BE2C (cell line): ENCODE data around the gene HRH4.

Experiments used
- DNase-seq: peaks from one replicate; pipeline ENCODE4 v3.0.0-alpha.2; 2020
- H3K27me3 ChIP-seq: fragments of 250-450 bp; sonication (Bioruptor Pico); 2 replicates; pipeline ENCODE4 v1.5.1; 2020; ENCODE audit warnings: mild to moderate bottlenecking
- H3K36me3 ChIP-seq: fragments of 250-450 bp; sonication (Bioruptor Pico); 2 replicates; pipeline ENCODE4 v1.5.1; 2020; ENCODE audit warnings: mild to moderate bottlenecking
- H3K4me1 ChIP-seq: fragments of 250-450 bp; sonication (Bioruptor Pico); 2 replicates; pipeline ENCODE4 v1.5.1; 2020
- H3K4me3 ChIP-seq: 2 replicates; pipeline ENCODE4 v1.5.1; 2011; ENCODE audit warnings: low read depth, low read length
- H3K9me3 ChIP-seq: fragments of 250-450 bp; sonication (Bioruptor Pico); 2 replicates; pipeline ENCODE4 v1.5.1; 2020
- TF ChIP-seq, protein P1 (sequence below): IDR thresholded peaks from 2 replicates; pipeline ENCODE4 v1.5.1; 2012; ENCODE audit warnings: mild to moderate bottlenecking, low read depth, low read length

The HRH4 gene

DNA sequence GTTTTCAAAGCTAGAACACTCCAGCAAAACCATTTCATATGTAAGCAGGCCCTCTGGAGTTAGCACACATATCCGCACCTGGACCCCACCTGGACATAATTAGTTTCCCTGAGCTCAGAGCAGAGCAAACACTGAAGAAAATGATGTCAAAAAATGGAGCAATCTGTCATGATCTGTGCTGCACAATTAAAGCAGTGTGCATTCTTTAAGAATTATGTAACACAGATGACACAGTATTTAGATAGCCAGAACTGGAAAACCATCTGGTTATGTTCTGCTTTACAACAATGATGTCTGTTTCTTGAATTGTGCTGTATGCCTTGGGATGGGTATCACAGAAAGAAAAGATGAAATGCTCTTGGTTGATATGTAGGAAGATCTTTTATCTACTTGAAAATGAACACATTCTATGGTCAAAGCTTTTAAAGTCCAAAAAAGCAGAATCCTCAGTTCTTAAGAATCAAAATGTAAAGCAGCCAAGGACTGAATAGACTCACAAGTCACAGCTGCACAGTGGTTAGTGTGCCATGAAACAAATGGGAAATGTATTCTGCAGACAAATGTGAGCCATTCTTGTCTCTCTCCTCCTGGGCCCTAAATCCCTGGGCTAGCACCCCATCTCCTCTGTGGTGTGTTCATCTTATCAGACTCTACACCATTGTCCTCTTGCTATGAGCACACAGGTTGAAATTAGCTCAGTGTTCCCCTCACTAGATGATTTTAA lies 36.8 kb downstream of the HRH4 start:
- Histone ChIP-seq H3K36me3 (no peaks in the 10 kb centered on the region), H3K4me3 (no peak overlapping the region), H3K27me3 (no peaks in the 10 kb centered on the region), H3K4me1 (no peaks in the 10 kb centered on the region), H3K9me3 (no peaks in the 10 kb centered on the region)
- DNase-seq: no peak
- TF ChIP-seq, protein P1, sequence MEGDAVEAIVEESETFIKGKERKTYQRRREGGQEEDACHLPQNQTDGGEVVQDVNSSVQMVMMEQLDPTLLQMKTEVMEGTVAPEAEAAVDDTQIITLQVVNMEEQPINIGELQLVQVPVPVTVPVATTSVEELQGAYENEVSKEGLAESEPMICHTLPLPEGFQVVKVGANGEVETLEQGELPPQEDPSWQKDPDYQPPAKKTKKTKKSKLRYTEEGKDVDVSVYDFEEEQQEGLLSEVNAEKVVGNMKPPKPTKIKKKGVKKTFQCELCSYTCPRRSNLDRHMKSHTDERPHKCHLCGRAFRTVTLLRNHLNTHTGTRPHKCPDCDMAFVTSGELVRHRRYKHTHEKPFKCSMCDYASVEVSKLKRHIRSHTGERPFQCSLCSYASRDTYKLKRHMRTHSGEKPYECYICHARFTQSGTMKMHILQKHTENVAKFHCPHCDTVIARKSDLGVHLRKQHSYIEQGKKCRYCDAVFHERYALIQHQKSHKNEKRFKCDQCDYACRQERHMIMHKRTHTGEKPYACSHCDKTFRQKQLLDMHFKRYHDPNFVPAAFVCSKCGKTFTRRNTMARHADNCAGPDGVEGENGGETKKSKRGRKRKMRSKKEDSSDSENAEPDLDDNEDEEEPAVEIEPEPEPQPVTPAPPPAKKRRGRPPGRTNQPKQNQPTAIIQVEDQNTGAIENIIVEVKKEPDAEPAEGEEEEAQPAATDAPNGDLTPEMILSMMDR: no peak

DNA sequence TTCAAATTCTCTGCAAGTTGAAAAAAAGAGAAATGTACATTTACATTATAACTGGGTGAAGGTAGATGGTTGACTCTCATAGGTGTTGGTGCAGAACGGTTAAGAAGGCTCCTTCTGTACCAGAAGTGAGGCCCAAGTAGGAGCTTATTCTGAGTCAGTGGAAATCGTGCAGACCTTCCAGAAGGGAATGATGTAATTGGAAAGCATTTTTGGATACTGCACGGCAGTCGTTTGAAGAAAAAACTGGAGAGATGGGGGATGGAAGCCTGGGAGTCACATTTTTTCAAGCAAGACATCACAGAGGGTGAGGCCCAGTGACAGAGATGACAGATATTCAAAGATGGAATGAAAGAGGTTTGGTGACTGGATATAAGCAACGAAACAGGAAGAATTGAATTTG lies 39.4 kb downstream of the HRH4 start:
- DNase-seq: no peak
- Histone ChIP-seq H3K36me3 (no peaks in the 10 kb centered on the region), H3K4me1 (no peaks in the 10 kb centered on the region), H3K9me3 (no peaks in the 10 kb centered on the region), H3K27me3 (no peaks in the 10 kb centered on the region), H3K4me3 (no peak overlapping the region)
- TF ChIP-seq, protein P1: no peak

DNA sequence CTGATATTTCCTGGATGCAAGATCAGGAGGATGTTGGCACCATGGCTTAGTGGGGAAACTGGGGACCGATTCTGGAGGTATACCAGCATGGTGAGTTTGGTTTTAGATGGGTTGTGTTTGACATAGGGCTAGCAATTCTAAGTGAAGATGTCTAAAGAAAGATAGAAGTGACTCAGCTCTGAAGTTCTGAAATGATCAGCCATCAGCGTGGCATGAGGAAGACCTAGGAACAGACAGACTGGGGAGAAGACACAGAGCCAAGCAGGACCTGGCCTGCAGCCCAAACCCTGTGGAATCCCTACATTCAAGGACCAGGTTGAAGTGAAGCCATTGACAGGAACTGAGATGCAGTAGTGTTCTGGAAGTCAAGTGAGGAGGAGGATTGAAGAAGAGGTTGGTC lies 39.8 kb downstream of the HRH4 start:
- no peaks in the 10 kb centered on the region for H3K4me1 ChIP-seq
- DNase-seq: no peak
- TF ChIP-seq, protein P1: no peak
- H3K9me3 ChIP-seq: no peaks in the 10 kb centered on the region
- H3K4me3 ChIP-seq: no peak overlapping the region
- H3K36me3 ChIP-seq: no peaks in the 10 kb centered on the region
- no peaks in the 10 kb centered on the region for H3K27me3 ChIP-seq

DNA sequence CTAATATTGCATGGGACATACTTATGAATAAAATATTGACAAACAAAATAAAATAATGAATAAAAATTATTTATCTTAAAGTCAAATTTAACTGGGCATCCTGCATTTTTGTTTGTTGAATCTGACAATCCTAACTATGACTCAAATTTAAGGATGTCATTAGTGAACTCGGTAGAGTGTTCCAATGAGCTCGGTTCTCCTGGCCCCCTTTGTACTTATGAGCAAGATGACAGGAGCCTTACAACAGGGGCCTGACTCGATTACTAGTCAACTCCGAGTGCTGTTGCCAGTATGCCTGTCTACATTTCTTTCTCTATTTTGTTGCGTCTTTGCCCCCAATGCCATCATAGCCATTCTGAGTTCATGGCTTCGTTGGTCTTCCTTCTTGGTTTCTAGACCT lies 40.3 kb downstream of the HRH4 start:
- no peaks in the 10 kb centered on the region for H3K27me3 ChIP-seq
- DNase-seq: no peak
- TF ChIP-seq, protein P1: no peak
- no peaks in the 10 kb centered on the region for H3K9me3 ChIP-seq
- H3K4me3 ChIP-seq: no peak overlapping the region
- H3K36me3 ChIP-seq: no peaks in the 10 kb centered on the region
- no peaks in the 10 kb centered on the region for H3K4me1 ChIP-seq

DNA sequence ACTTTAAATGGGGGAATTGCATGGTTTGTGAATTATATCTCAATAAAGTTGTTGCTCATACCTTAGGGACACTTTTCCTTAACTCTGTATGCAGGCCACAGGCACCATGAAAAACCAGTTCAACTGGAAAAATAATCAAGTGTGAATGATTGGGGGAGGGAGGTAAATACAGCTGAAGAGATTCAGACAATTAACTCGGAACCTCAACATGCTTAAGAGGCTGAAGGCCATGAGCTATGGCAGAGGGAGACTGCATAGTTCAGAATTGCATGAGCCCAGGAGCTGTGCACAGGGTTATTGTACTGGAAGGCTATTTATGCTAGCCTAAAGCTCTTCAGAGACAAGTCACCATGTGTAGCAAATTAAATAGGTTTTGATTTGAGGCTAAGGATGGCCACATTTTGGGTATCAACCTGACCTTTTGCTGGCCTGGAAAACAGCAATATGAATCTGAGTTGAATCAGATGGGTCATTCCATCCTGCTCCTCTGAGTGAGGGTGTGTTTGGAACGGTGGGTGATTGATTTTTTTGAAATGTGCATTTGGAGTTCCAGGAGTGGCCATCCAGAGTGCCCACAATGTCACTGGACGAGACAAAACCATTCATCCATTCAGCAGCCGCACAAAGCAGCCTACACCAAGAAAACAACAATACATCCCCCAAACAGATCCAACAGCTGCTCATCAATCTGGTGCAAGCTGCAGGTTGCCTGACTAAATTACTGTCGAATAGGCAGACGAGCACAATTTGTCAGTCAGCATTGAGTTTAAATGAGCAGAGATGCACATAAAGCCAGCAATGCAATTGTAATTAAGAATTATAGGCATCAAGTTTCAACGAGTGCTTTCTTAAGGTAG lies 42.5 kb downstream of the HRH4 start:
- H3K27me3 ChIP-seq: no peaks in the 10 kb centered on the region
- H3K9me3 ChIP-seq: no peaks in the 10 kb centered on the region
- H3K4me3 ChIP-seq: no peak overlapping the region
- TF ChIP-seq, protein P1: no peak
- no peaks in the 10 kb centered on the region for H3K36me3 ChIP-seq
- no peak for DNase-seq
- no peaks in the 10 kb centered on the region for H3K4me1 ChIP-seq

DNA sequence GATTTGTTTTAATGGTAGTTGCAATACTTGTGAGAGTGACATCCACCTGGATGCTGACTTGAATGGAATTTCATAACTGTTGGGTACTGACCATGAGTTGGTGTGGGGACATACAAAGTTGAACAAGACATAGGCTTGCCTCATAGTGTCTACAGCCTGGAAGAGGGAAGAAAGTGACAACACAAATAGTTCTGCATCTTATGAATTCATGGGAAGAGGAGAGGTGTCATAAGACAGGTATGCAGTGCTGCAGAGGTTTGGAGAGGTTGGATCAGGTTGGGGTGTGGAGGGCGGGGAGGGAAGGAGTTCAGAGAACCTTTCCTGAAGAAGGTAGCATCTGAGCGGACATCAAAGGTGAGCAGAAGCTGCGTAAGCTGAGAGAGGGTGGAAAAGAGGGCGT lies 44.0 kb downstream of the HRH4 start:
- no peak for DNase-seq
- Histone ChIP-seq H3K36me3 (no peaks in the 10 kb centered on the region), H3K9me3 (no peaks in the 10 kb centered on the region), H3K4me1 (no peaks in the 10 kb centered on the region), H3K27me3 (no peaks in the 10 kb centered on the region), H3K4me3 (no peak overlapping the region)
- TF ChIP-seq, protein P1: no peak
